GM23248 (cell line): ENCODE data around the gene IQSEC1. TPM values are rescaled to one million over a fixed set of nuclear protein-coding genes. Genes with fewer than 3 reads are reported as not detected.

Experiments
- DNase-seq: peaks from one replicate; pipeline ENCODE4 v3.0.0-alpha.2; 2015
- H2AFZ ChIP-seq: fragments of 200-600 bp; sonication (generic); 2 replicates; pipeline ENCODE4 v1.6.1; 2016; ENCODE audit warnings: antibody characterized with exemption
- H3F3A ChIP-seq: fragments of 200-600 bp; sonication (generic); 2 replicates; pipeline ENCODE4 v1.6.1; 2016; ENCODE audit warnings: mild to moderate bottlenecking, antibody characterized with exemption, mixed run types; ENCODE audit not compliant: insufficient read depth
- H3K27ac ChIP-seq: fragments of 200-600 bp; sonication (generic); 2 replicates; pipeline ENCODE4 v1.5.1; 2016; ENCODE audit warnings: mild to moderate bottlenecking
- H3K27me3 ChIP-seq: fragments of 200-600 bp; sonication (generic); replicated peaks from 2 replicates; pipeline ENCODE4 v1.6.1; 2016; ENCODE audit warnings: mild to moderate bottlenecking; ENCODE audit not compliant: insufficient read depth
- H3K36me3 ChIP-seq: fragments of 200-600 bp; sonication (generic); 2 replicates; pipeline ENCODE4 v1.6.1; 2016; ENCODE audit warnings: low read depth, mild to moderate bottlenecking
- H3K4me1 ChIP-seq: fragments of 200-600 bp; sonication (generic); 2 replicates; pipeline ENCODE4 v1.6.1; 2016; ENCODE audit warnings: mild to moderate bottlenecking; ENCODE audit not compliant: insufficient read depth
- H3K4me2 ChIP-seq: fragments of 200-600 bp; sonication (generic); one replicate; pipeline ENCODE4 v1.6.1; 2016; ENCODE audit warnings: mild to moderate bottlenecking; ENCODE audit not compliant: unreplicated experiment
- H3K4me3 ChIP-seq: fragments of 200-600 bp; sonication (generic); 2 replicates; pipeline ENCODE4 v1.5.1; 2016; ENCODE audit warnings: mild to moderate bottlenecking
- H3K79me2 ChIP-seq: fragments of 200-600 bp; sonication (generic); 2 replicates; pipeline ENCODE4 v1.6.1; 2016; ENCODE audit warnings: mild to moderate bottlenecking; ENCODE audit not compliant: insufficient read depth
- H3K9ac ChIP-seq: fragments of 200-600 bp; sonication (generic); 2 replicates; pipeline ENCODE4 v1.6.1; 2016; ENCODE audit warnings: mild to moderate bottlenecking
- H3K9me2 ChIP-seq: fragments of 200-600 bp; sonication (generic); 2 replicates; pipeline ENCODE4 v1.6.1; 2016; ENCODE audit warnings: mixed run types, mild to moderate bottlenecking, moderate library complexity; ENCODE audit not compliant: insufficient read depth
- H3K9me3 ChIP-seq: fragments of 200-600 bp; sonication (generic); one replicate; pipeline ENCODE4 v1.6.1; 2017; ENCODE audit warnings: low read depth
- H4K20me1 ChIP-seq: fragments of 200-600 bp; sonication (generic); 2 replicates; pipeline ENCODE4 v1.6.0; 2016; ENCODE audit not compliant: insufficient read depth
- EZH2 ChIP-seq: fragments of 200-600 bp; sonication (generic); IDR thresholded peaks from 2 replicates; pipeline ENCODE4 v1.6.1; 2018; ENCODE audit warnings: antibody characterized with exemption, mild to moderate bottlenecking; ENCODE audit not compliant: insufficient read depth, poor library complexity, severe bottlenecking
- EZH2phosphoT487 ChIP-seq: fragments of 200-600 bp; sonication (generic); IDR thresholded peaks from 2 replicates; pipeline ENCODE4 v1.6.1; 2018; ENCODE audit warnings: antibody characterized with exemption, moderate library complexity, mild to moderate bottlenecking, low read depth; ENCODE audit not compliant: insufficient read depth
- WGBS, 2 experiments: methylation state at CpG; one replicate each; pipeline ENCODE4 v1.1.6; 2015 to 2017; ENCODE audit warnings: low lambda C conversion rate in 2 of 2, low coverage in 1 of 2; ENCODE audit errors: missing lambda C conversion rate in 2 of 2; 5-methylcytosine and 5-hydroxymethylcytosine counted together
- in situ Hi-C: fragments of 300-500 bp; cut with MboI; formaldehyde crosslinking; loops from 2 replicates; pipeline ENCODE4 v1.15.0; 2020
- polyA plus RNA-seq: library from polyadenylated mRNA; unstranded; fragments of >200 nt; fragmentation: Nextera tagmentation; extraction: Ambion mirVana; gene quantifications from 2 replicates; pipeline ENCODE4 v1.2.1, GENCODE V29; 2016
- total RNA-seq: library from RNA; depleted of rRNA; stranded (reverse); fragments of >200 nt; shearing (Covaris generic); gene quantifications from 2 replicates; pipeline ENCODE4 v1.2.3, GENCODE V29; 2014

Gene IQSEC1
- total and polyA plus RNA-seq, 2 experiments from 2014 or later = 5.1 to 21.6 TPM

DNA sequence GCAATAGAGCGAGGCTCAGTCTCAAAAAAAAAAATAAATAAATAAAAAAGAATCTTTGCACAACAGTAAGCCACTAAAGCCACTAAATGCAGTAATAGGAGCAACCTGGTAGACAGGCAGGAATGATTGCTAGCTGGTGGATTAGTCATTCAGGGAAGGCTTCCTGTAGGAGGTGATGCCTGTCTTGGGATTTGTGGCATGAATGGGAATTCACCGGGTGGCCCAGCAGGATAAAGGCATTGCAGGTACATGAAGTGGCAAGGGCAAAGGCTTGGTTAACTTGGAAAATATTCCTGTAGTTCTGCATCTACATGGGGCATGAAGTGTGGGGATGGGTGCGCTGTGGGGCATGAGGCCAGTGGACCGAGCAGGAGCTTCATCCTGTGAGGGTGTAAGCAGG lies 94.5 kb downstream of the IQSEC1 start:
- WGBS, 2 experiments = 69 to 74% methylated on average over 4 of the region's 4 CpGs
- in situ Hi-C loops = no loop called here
- no peak overlapping the region for H3K4me3 ChIP-seq

GRCh38 chr3:12977117-12977808 lies 96.0 kb downstream of the IQSEC1 start:
- Histone ChIP-seq H3K27me3 (no peaks in the 10 kb centered on the region; the same call in 1 of the 2 replicates), H3K79me2 (no peaks in the 10 kb centered on the region), H4K20me1 (no peaks in the 10 kb centered on the region), H2AFZ (no peak overlapping the region), H3K9me2 (no peaks in the 10 kb centered on the region), H3K4me2 (no peak overlapping the region), H3K4me3 (no peak overlapping the region), H3K36me3 (no peaks in the 10 kb centered on the region), H3K9ac (no peak overlapping the region), H3F3A (no peaks in the 10 kb centered on the region), H3K9me3 (no peaks in the 10 kb centered on the region), H3K4me1 (no peaks in the 10 kb centered on the region), H3K27ac (no peak overlapping the region)
- in situ Hi-C loops = no loop called here
- WGBS, 2 experiments = 78 to 80% methylated on average over 10 of the region's 10 CpGs
- DNase-seq = no peak
- no peak for TF ChIP-seq EZH2
- no peak for TF ChIP-seq EZH2phosphoT487

More for the DNA sequence above, 94.5 kb downstream of the IQSEC1 start:
- Histone ChIP-seq H3K36me3 (no peaks in the 10 kb centered on the region), H3K4me1 (no peaks in the 10 kb centered on the region), H3F3A (no peaks in the 10 kb centered on the region), H3K27me3 (no peaks in the 10 kb centered on the region; the same call in 1 of the 2 replicates), H2AFZ (no peak overlapping the region), H3K9me3 (no peaks in the 10 kb centered on the region), H3K27ac (no peak overlapping the region), H3K9me2 (no peaks in the 10 kb centered on the region), H3K79me2 (no peaks in the 10 kb centered on the region), H4K20me1 (no peaks in the 10 kb centered on the region), H3K9ac (no peak overlapping the region), H3K4me2 (no peak overlapping the region)
- no peak for DNase-seq
- TF ChIP-seq EZH2phosphoT487 (no peak), EZH2 (no peak)

DNA sequence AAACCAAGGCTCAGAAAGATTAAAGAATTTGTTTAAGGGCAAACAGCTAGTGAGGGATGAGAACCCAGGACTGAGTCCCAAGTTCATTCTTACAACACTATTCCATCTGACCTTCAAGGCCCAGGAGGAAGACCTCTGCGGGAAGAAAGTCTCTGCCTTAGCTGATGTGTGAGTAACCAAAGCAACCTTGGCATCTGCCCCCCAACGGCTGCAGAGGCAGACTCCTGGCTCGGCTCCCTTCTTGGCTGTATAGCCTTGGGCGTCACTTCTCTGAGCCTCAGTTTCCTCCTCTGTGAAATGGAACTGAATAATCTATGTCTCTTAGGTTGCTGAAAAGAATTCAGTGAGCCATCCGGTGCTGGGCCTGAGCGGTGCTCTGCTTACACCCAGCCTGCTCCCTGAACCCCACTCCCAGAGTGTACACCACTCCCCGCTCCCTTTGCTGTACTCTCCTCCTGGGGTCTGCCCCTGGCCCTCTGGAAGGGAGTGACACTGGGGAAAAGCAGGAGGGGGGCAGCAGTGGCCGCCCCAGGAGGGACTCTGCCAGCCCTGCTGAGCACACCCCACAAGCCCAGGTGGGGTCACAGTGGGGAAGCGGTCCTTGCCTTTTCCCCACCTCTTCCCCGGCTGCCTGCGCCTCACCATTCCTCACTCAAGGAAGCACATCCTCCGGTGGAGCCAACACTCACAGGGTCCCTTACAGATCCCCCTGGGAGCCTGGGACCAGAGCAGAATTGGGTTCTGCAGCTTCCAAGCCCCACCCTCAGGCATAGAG lies 97.3 kb downstream of the IQSEC1 start:
- Histone ChIP-seq H3K4me1 (no peaks in the 10 kb centered on the region), H3K9me3 (no peaks in the 10 kb centered on the region), H3K79me2 (no peaks in the 10 kb centered on the region), H3K9ac (no peak overlapping the region), H3K9me2 (no peaks in the 10 kb centered on the region), H4K20me1 (no peaks in the 10 kb centered on the region), H3K27ac (no peak overlapping the region), H2AFZ (no peak overlapping the region), H3K4me3 (no peak overlapping the region), H3F3A (no peaks in the 10 kb centered on the region), H3K36me3 (no peaks in the 10 kb centered on the region), H3K27me3 (no peaks in the 10 kb centered on the region; the same call in 1 of the 2 replicates), H3K4me2 (no peak overlapping the region)
- WGBS, 2 experiments = 72 to 73% methylated on average over 12 of the region's 12 CpGs
- in situ Hi-C loops = no loop called here
- no peak for DNase-seq
- TF ChIP-seq EZH2 (no peak), EZH2phosphoT487 (no peak)

DNA sequence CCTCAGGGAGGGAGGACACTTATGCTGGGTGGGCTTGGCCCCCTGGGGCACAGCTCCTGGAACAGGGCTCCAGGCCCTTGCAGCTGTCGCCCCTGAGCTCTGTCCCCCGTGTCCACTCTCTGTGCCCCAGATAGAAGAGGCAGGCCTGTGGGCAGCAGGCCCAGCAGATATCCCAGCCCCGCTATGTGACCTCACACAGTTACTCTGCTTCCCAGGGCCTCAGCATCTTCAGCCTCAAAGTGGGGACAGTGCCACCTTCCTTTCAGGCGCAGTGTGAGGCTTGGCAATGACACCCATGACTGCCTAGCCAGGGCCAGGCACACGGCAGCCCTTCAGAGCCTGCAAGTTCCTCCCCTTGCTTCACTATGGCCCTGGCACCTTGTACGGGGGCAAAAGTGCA lies 98.4 kb downstream of the IQSEC1 start:
- no peaks in the 10 kb centered on the region for H3K79me2 ChIP-seq
- H3K9ac ChIP-seq = no peak overlapping the region
- H2AFZ ChIP-seq = no peak overlapping the region
- no peak overlapping the region for H3K27ac ChIP-seq
- DNase-seq = no peak
- in situ Hi-C loops = no loop called here
- no peaks in the 10 kb centered on the region for H3K36me3 ChIP-seq
- H3F3A ChIP-seq = no peaks in the 10 kb centered on the region
- TF ChIP-seq EZH2phosphoT487 = no peak
- no peak for TF ChIP-seq EZH2
- no peaks in the 10 kb centered on the region; the same call in 1 of the 2 replicates for H3K27me3 ChIP-seq
- H3K9me3 ChIP-seq = no peaks in the 10 kb centered on the region
- no peaks in the 10 kb centered on the region for H4K20me1 ChIP-seq
- 63 to 74% methylated on average over 6 of the region's 6 CpGs for WGBS, 2 experiments
- no peaks in the 10 kb centered on the region for H3K9me2 ChIP-seq
- H3K4me3 ChIP-seq = no peak overlapping the region
- no peaks in the 10 kb centered on the region for H3K4me1 ChIP-seq
- no peak overlapping the region for H3K4me2 ChIP-seq
